Astrocyte of the spinal cord (primary cell): Measurements from ENCODE around the gene SCML1.

ENCODE experiments used
- DNase-seq: peaks from one replicate; pipeline ENCODE4 v3.0.0; 2011; ENCODE audit warnings: low read depth, low spot score
- H3K4me3 ChIP-seq: 2 replicates; pipeline ENCODE4 v1.5.1; 2011; ENCODE audit warnings: low read depth, mild to moderate bottlenecking, low read length, moderate library complexity
- in situ Hi-C: cut with HindIII; loops from 2 replicates; pipeline ENCODE4 v1.10.0; 2017; ENCODE audit warnings: low sequenced_read_pairs
- TF ChIP-seq, protein P1 (sequence below): IDR thresholded peaks from 2 replicates; pipeline ENCODE4 v1.5.1; 2012; ENCODE audit warnings: low read depth, mild to moderate bottlenecking, low read length, inconsistent platforms

Gene SCML1, protein sequence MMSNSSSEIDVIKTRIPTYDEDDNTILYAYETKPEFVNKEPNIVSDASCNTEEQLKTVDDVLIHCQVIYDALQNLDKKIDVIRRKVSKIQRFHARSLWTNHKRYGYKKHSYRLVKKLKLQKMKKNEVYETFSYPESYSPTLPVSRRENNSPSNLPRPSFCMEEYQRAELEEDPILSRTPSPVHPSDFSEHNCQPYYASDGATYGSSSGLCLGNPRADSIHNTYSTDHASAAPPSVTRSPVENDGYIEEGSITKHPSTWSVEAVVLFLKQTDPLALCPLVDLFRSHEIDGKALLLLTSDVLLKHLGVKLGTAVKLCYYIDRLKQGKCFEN

DNA sequence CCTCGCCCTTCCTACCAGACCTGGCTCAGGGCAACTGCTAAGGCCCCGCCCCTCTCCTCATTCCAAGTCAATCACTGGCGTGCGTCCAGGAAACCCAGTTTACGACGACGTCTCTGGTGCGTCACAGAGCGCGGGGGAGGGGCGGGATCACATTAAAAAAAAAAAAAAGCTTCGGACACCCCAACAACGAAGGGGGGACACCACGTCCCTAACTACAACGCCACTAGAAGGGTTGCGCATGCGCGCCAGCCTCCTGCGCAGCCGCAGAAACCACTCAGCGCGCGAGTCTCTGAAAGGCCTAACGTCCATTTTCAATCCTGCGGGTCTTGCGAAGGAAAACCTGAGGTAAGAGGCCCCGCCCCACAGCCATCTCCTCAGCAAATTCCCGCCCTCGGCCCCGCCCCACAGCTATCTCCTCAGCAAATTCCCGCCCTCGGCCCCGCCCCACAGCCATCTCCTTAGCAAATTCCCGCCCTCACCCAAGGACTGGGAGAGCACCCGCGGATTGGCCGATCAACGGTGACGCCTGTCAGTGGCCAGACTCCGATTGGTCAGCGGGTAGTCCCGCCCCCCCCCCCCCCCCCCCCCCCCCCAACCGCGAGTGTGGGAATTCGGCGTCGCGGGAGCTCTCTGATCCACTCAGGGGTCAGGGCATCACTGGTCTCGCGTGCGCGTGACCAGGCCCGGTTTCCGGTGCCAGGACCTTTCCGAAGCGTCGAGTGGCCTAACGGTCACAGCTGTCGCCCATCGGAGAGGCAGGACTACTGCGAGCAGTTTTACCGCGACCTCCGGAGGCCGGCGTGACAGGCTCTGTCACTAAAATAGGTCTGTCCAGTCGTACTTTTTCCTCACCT lies at the start of gene SCML1:
TSS of gene SCML1 (plus strand) at position 638 of the 854 bp plus-strand sequence. CDS start 6,694 bp downstream, outside the sequence.
- TF ChIP-seq, protein P1, sequence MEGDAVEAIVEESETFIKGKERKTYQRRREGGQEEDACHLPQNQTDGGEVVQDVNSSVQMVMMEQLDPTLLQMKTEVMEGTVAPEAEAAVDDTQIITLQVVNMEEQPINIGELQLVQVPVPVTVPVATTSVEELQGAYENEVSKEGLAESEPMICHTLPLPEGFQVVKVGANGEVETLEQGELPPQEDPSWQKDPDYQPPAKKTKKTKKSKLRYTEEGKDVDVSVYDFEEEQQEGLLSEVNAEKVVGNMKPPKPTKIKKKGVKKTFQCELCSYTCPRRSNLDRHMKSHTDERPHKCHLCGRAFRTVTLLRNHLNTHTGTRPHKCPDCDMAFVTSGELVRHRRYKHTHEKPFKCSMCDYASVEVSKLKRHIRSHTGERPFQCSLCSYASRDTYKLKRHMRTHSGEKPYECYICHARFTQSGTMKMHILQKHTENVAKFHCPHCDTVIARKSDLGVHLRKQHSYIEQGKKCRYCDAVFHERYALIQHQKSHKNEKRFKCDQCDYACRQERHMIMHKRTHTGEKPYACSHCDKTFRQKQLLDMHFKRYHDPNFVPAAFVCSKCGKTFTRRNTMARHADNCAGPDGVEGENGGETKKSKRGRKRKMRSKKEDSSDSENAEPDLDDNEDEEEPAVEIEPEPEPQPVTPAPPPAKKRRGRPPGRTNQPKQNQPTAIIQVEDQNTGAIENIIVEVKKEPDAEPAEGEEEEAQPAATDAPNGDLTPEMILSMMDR = no peak
- H3K4me3 ChIP-seq = peak within 1 kb of the TSS; percentile 56
- DNase-seq = peak; percentile 97
- in situ Hi-C loops = no loop called here

DNA sequence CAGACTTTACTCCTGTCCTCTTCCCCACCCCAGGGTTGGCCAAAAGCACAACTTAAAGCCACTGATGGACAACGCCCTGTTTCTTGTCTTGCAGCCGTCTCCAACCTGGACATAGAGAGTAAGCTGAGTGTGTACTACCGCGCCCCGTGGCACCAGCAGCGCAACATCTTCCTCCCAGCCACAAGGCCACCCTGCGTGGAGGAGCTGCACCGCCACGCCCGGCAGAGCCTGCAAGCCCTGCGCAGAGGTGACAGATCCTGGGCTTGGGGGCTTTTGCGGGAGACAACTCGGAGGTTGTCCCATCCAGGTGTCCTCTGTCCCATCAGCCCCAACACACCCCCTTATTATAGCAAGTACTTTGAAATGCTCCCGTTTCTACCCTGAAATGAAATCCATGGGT lies 49.6 kb upstream of the SCML1 start:
- TF ChIP-seq, protein P1 = no peak
- H3K4me3 ChIP-seq = no peak overlapping the region
- no peak for DNase-seq
- in situ Hi-C loops = no loop called here

DNA sequence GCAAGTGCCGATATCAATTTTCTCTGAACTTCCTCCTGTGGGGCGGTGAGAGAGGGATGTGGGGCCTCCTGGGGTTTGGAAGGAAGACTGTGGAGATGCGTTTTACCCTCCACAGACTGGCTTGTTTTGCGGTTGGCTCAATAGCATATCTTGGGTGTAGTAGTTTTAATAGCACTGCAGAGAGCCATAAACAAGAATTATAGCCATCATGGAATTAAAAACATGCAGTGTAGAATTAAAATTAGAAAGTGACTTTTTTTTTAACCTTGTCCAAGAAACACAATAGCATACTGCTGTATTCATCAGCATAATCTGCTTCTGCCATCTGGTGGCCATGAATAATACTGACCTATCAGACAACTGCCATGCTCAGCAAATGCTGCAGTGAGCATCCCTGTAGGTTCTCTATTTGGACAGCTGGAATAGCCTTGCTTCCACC lies 47.3 kb upstream of the SCML1 start:
- TF ChIP-seq, protein P1 = peak; percentile 67
- peak; percentile 77 for DNase-seq
- no peak overlapping the region for H3K4me3 ChIP-seq
- in situ Hi-C loops = no loop called here

DNA sequence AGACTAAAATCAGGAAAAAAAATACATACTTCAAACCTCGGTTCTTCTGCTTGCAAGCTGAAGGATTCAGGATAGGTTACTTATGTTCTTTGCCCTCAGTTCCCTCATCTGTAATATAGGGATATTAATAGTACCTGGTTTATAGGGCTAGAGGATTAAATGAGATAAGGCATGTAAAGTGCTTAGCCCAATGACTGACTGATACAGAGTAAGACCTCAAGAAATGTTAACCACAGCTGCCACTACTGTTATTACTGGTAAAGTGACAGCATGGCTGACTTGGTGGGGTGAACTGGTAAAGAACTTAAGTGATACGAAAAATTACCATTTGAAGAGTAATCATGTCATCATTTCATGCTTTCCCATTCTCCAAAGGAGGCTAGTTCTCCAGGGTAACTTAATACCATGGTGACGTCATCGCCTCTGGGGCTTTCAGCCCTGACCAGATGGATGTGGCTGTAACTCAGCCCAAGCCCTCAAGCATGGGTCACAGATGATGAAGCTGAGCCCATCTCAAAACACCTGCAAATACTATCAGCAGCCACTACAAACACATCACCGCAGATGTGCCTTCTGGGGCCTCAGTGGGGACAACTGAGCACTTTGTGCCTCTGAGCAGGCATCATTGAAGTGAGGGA lies 44.5 kb upstream of the SCML1 start:
- in situ Hi-C loops = no loop called here
- no peak overlapping the region for H3K4me3 ChIP-seq
- peak; percentile 58 for DNase-seq
- TF ChIP-seq, protein P1 = no peak

DNA sequence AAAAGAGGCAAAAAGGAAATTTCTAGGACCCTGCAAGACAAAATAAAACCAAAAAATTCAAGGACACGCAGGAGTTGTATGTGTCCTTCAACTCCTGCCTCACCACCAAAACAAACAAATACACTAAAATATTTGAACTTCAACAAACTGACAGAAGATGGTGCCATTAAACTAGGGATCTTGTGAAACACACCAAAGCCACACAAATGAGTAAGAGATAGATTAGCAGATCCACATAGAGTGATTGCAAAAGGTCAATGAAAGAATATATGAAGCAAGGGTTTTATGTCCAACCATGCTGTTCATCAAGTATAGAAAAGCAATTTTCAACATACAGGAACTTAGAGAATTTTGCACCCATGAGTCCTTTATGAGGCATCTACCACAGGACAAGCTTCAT lies 40.1 kb upstream of the SCML1 start:
- in situ Hi-C loops = no loop called here
- TF ChIP-seq, protein P1 = no peak
- H3K4me3 ChIP-seq = no peak overlapping the region
- DNase-seq = no peak

DNA sequence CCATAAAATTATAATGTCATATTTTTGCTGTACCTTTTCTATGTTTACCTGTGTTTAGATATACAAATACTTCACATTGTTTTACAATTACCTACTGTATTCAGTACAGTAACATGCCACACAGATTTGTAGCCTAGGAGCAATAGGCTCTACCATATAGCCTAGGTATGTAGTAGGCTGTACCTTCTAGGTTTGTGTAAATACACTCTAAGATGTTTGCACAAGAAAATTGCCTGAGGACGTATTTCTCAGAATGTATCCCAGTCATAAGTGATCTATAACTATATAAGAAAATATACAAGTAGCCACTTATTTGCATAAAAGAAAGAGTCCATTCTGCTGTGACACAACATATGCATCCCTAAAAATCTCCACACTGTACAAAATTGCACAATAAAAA lies 36.3 kb upstream of the SCML1 start:
- in situ Hi-C loops = no loop called here
- TF ChIP-seq, protein P1 = no peak
- H3K4me3 ChIP-seq = no peak overlapping the region

More for the DNA sequence above, 36.3 kb upstream of the SCML1 start:
- no peak for DNase-seq
